HG03108 (cell line): ENCODE results near the gene RHBDD1.

Source experiments
- ATAC-seq: cut with Tn5 transposase; IDR thresholded peaks from one replicate; pipeline ENCODE4 v1.9.1; 2021; ENCODE audit warnings: moderate library complexity; ENCODE audit not compliant: unreplicated experiment

RHBDD1 gene

GRCh38 chr2:226909836-226910235 lies 74.0 kb downstream of the RHBDD1 start:
- no peak for ATAC-seq

- no peak for ATAC-seq
These were observed 74.5 kb downstream of the RHBDD1 start for GRCh38 chr2:226910384-226910783.

GRCh38 chr2:226911932-226912331 lies 76.1 kb downstream of the RHBDD1 start:
- ATAC-seq: no peak

- no peak for ATAC-seq
These were observed 77.8 kb downstream of the RHBDD1 start for GRCh38 chr2:226913641-226914040.

GRCh38 chr2:226915846-226916360 lies 80.0 kb downstream of the RHBDD1 start:
- ATAC-seq: no peak

GRCh38 chr2:226916669-226917068 lies 80.8 kb downstream of the RHBDD1 start:
- ATAC-seq: peak; percentile 95

- ATAC-seq: peak; percentile 78
These were observed 96.6 kb downstream of the RHBDD1 start for GRCh38 chr2:226932443-226932842.

- no peak for ATAC-seq
These were observed 98.8 kb downstream of the RHBDD1 start for GRCh38 chr2:226934546-226935201.

- ATAC-seq: no peak
These were observed 108.2 kb downstream of the RHBDD1 start for GRCh38 chr2:226943862-226944620.

- ATAC-seq: no peak
These were observed 117.4 kb downstream of the RHBDD1 start for GRCh38 chr2:226953206-226953605.

GRCh38 chr2:226953826-226954225 lies 118.0 kb downstream of the RHBDD1 start:
- no peak for ATAC-seq

- no peak for ATAC-seq
These were observed 120.8 kb downstream of the RHBDD1 start for GRCh38 chr2:226956659-226957058.

GRCh38 chr2:226959418-226959817 lies 123.6 kb downstream of the RHBDD1 start:
- ATAC-seq: no peak

- no peak for ATAC-seq
These were observed 126.4 kb downstream of the RHBDD1 start for GRCh38 chr2:226962176-226962773.

GRCh38 chr2:226963528-226963927 lies 127.7 kb downstream of the RHBDD1 start:
- ATAC-seq: no peak

GRCh38 chr2:226965376-226965775 lies 129.5 kb downstream of the RHBDD1 start:
- ATAC-seq: no peak

- ATAC-seq: no peak
These were observed 133.7 kb downstream of the RHBDD1 start for GRCh38 chr2:226969417-226970080.

- peak; percentile 55 for ATAC-seq
These were observed 134.5 kb downstream of the RHBDD1 start for GRCh38 chr2:226970362-226970761.

GRCh38 chr2:226971084-226971483 lies 135.2 kb downstream of the RHBDD1 start:
- ATAC-seq: peak; percentile 47

GRCh38 chr2:226971770-226972169 lies 135.9 kb downstream of the RHBDD1 start:
- ATAC-seq: no peak

- ATAC-seq: no peak
These were observed 138.0 kb downstream of the RHBDD1 start for GRCh38 chr2:226973816-226974215.
